Measurements from ENCODE around the gene ATRNL1. TPM values are rescaled to one million over a fixed set of nuclear protein-coding genes. Genes with fewer than 3 reads are reported as not detected.

The ATRNL1 gene
- total and polyA plus RNA-seq, 2 experiments from 2014 or later: 5.9 to 17.4 TPM

GRCh38 chr10:115762029-115762428 is 668.9 kb downstream of the ATRNL1 start:
- Histone ChIP-seq H3K27me3 (no peaks in the 10 kb centered on the region), H3K36me3 (replicated peaks; ENCODE audit: insufficient read depth, low read depth) (no peaks in the 10 kb centered on the region), H3K4me3 (no peak overlapping the region), H3K79me2 (no peaks in the 10 kb centered on the region), H3K9me2 (replicated peaks; ENCODE audit: insufficient read depth) (no peaks in the 10 kb centered on the region), H2AFZ (no peak overlapping the region), H3K4me1 (ENCODE audit: insufficient read depth) (no peaks in the 10 kb centered on the region), H3K9me3 (ENCODE audit: low read depth) (no peaks in the 10 kb centered on the region), H3K4me2 (no peak overlapping the region), H3K27ac (no peak overlapping the region), H4K20me1 (ENCODE audit: insufficient read depth, poor library complexity, severe bottlenecking) (no peaks in the 10 kb centered on the region)
- TF ChIP-seq EZH2 (IDR thresholded peaks at IDR 0.05; ENCODE audit: borderline replicate concordance) (no peak), EZH2phosphoT487 (IDR thresholded peaks at IDR 0.05; ENCODE audit: low read depth, severe bottlenecking, unreplicated experiment) (no peak), CTCF (IDR thresholded peaks at IDR 0.05; ENCODE audit: poor library complexity) (no peak)
- no peak for DNase-seq (ENCODE audit: low spot score)

GRCh38 chr10:115771755-115772154 is 678.6 kb downstream of the ATRNL1 start:
- no peaks in the 10 kb centered on the region for H3K79me2 ChIP-seq
- no peak overlapping the region for H3K27ac ChIP-seq
- no peaks in the 10 kb centered on the region for H3K36me3 ChIP-seq (replicated peaks; ENCODE audit: insufficient read depth, low read depth)
- no peak overlapping the region for H3K4me2 ChIP-seq
- H3K27me3 ChIP-seq: no peaks in the 10 kb centered on the region
- TF ChIP-seq EZH2 (IDR thresholded peaks at IDR 0.05; ENCODE audit: borderline replicate concordance) (no peak), EZH2phosphoT487 (IDR thresholded peaks at IDR 0.05; ENCODE audit: low read depth, severe bottlenecking, unreplicated experiment) (no peak), CTCF (IDR thresholded peaks at IDR 0.05; ENCODE audit: poor library complexity) (no peak)
- H3K9me2 ChIP-seq (replicated peaks; ENCODE audit: insufficient read depth): no peaks in the 10 kb centered on the region
- no peaks in the 10 kb centered on the region for H3K9me3 ChIP-seq (ENCODE audit: low read depth)
- no peaks in the 10 kb centered on the region for H3K4me1 ChIP-seq (ENCODE audit: insufficient read depth)
- H4K20me1 ChIP-seq (ENCODE audit: insufficient read depth, poor library complexity, severe bottlenecking): no peaks in the 10 kb centered on the region
- no peak for DNase-seq (ENCODE audit: low spot score)
- H3K4me3 ChIP-seq: no peak overlapping the region
- no peak overlapping the region for H2AFZ ChIP-seq

- no peak overlapping the region for H3K27ac ChIP-seq
- DNase-seq (ENCODE audit: low spot score): no peak
- no peaks in the 10 kb centered on the region for H4K20me1 ChIP-seq (ENCODE audit: insufficient read depth, poor library complexity, severe bottlenecking)
- no peaks in the 10 kb centered on the region for H3K27me3 ChIP-seq
- TF ChIP-seq EZH2phosphoT487 (IDR thresholded peaks at IDR 0.05; ENCODE audit: low read depth, severe bottlenecking, unreplicated experiment): no peak
- no peak for TF ChIP-seq EZH2 (IDR thresholded peaks at IDR 0.05; ENCODE audit: borderline replicate concordance)
- no peak for TF ChIP-seq CTCF (IDR thresholded peaks at IDR 0.05; ENCODE audit: poor library complexity)
- no peaks in the 10 kb centered on the region for H3K36me3 ChIP-seq (replicated peaks; ENCODE audit: insufficient read depth, low read depth)
- no peak overlapping the region for H3K4me3 ChIP-seq
- 79% methylated on average over 1 of the region's 1 CpG for WGBS (ENCODE audit: low lambda C conversion rate, missing lambda C conversion rate)
- H3K79me2 ChIP-seq: no peaks in the 10 kb centered on the region
- H3K9me3 ChIP-seq (ENCODE audit: low read depth): no peaks in the 10 kb centered on the region
- H2AFZ ChIP-seq: no peak overlapping the region
- no peaks in the 10 kb centered on the region for H3K4me1 ChIP-seq (ENCODE audit: insufficient read depth)
- H3K4me2 ChIP-seq: no peak overlapping the region
- H3K9me2 ChIP-seq (replicated peaks; ENCODE audit: insufficient read depth): no peaks in the 10 kb centered on the region
Measured at GRCh38 chr10:115772606-115773005, 679.4 kb downstream of the ATRNL1 start.

- Histone ChIP-seq H3K79me2 (no peaks in the 10 kb centered on the region), H3K4me2 (no peak overlapping the region), H3K36me3 (replicated peaks; ENCODE audit: insufficient read depth, low read depth) (no peaks in the 10 kb centered on the region), H3K4me3 (no peak overlapping the region), H3K9me2 (replicated peaks; ENCODE audit: insufficient read depth) (no peaks in the 10 kb centered on the region), H4K20me1 (ENCODE audit: insufficient read depth, poor library complexity, severe bottlenecking) (no peaks in the 10 kb centered on the region), H2AFZ (no peak overlapping the region), H3K4me1 (ENCODE audit: insufficient read depth) (no peaks in the 10 kb centered on the region), H3K27me3 (no peaks in the 10 kb centered on the region), H3K27ac (no peak overlapping the region), H3K9me3 (ENCODE audit: low read depth) (no peaks in the 10 kb centered on the region)
- no peak for DNase-seq (ENCODE audit: low spot score)
- no peak for TF ChIP-seq EZH2phosphoT487 (IDR thresholded peaks at IDR 0.05; ENCODE audit: low read depth, severe bottlenecking, unreplicated experiment)
- TF ChIP-seq EZH2 (IDR thresholded peaks at IDR 0.05; ENCODE audit: borderline replicate concordance): no peak
- TF ChIP-seq CTCF (IDR thresholded peaks at IDR 0.05; ENCODE audit: poor library complexity): no peak
- WGBS (ENCODE audit: low lambda C conversion rate, missing lambda C conversion rate): 91% methylated on average over 2 of the region's 2 CpGs
Measured at GRCh38 chr10:115773832-115774231, 680.7 kb downstream of the ATRNL1 start.

Data from hepatocyte (in vitro differentiated cells).